SK-MEL-5 (cell line): ENCODE data around the gene KRTAP12-2. TPM values are rescaled to one million over a fixed set of nuclear protein-coding genes. Genes with fewer than 3 reads are reported as not detected.
"Not testable (repeated sequence)": the region's sequence is repeated elsewhere in the genome, so short reads cannot be mapped to it uniquely, and the experiment has no call there.

Source experiments
- DNase-seq: peaks from one replicate; pipeline ENCODE4 v3.0.0-alpha.2; 2016; ENCODE audit warnings: low read depth, low spot score
- in situ Hi-C: cut with HindIII; loops from 2 replicates; pipeline ENCODE4 v1.10.0; 2016; ENCODE audit warnings: low sequenced_read_pairs, high pct_unique_total_duplicates, low pct_unique_long_range_greater_than_20kb
- total RNA-seq: library from RNA; depleted of rRNA; stranded (reverse); fragments of >200 nt; shearing (Covaris generic); gene quantifications from 2 replicates; pipeline ENCODE4 v1.2.3, GENCODE V29; 2014

Gene KRTAP12-2
- total RNA-seq, 1 experiment from 2014 or later: not detected

- no peak for DNase-seq
- in situ Hi-C loops: no loop called here
These were observed 27.4 kb downstream of the KRTAP12-2 start for GRCh38 chr21:44639331-44639655.

- in situ Hi-C loops, DNase-seq: not testable (repeated sequence)
These were observed 28.0 kb downstream of the KRTAP12-2 start for GRCh38 chr21:44638506-44639330.

GRCh38 chr21:44637851-44638348 is 28.8 kb downstream of the KRTAP12-2 start:
- in situ Hi-C loops, DNase-seq: not testable (repeated sequence)

- in situ Hi-C loops: no loop called here
- DNase-seq: no peak
These were observed 29.5 kb downstream of the KRTAP12-2 start, which contains the start of gene KRTAP10-10 for GRCh38 chr21:44637018-44637850. TSS of gene KRTAP10-10 (plus strand) at chr21:44637356. CDS start at chr21:44637418, 62 bp downstream.

GRCh38 chr21:44636209-44637017 is 30.3 kb downstream of the KRTAP12-2 start:
- DNase-seq: no peak
- in situ Hi-C loops: no loop called here

GRCh38 chr21:44632067-44632466 is 34.7 kb downstream of the KRTAP12-2 start:
- DNase-seq: no peak
- in situ Hi-C loops: no loop called here

GRCh38 chr21:44630440-44630839 is 36.3 kb downstream of the KRTAP12-2 start:
- in situ Hi-C loops: no loop called here
- no peak for DNase-seq

GRCh38 chr21:44628707-44629391 is 37.9 kb downstream of the KRTAP12-2 start:
- no peak for DNase-seq
- in situ Hi-C loops: no loop called here

GRCh38 chr21:44627831-44628233 is 38.9 kb downstream of the KRTAP12-2 start:
- DNase-seq, in situ Hi-C loops: not testable (repeated sequence)

- DNase-seq, in situ Hi-C loops: not testable (repeated sequence)
These were observed 39.4 kb downstream of the KRTAP12-2 start for GRCh38 chr21:44627181-44627822.

- no peak for DNase-seq
- in situ Hi-C loops: no loop called here
These were observed 40.0 kb downstream of the KRTAP12-2 start, which contains the start of gene KRTAP10-9 for GRCh38 chr21:44626673-44627143. TSS of gene KRTAP10-9 (plus strand) at chr21:44627093. CDS start at chr21:44627172, 79 bp downstream.

GRCh38 chr21:44626262-44626661 is 40.5 kb downstream of the KRTAP12-2 start:
- in situ Hi-C loops: no loop called here
- no peak for DNase-seq

- DNase-seq: no peak
- in situ Hi-C loops: no loop called here
These were observed 41.0 kb downstream of the KRTAP12-2 start for GRCh38 chr21:44625756-44626155.

- in situ Hi-C loops: no loop called here
- DNase-seq: no peak
These were observed 43.2 kb downstream of the KRTAP12-2 start for GRCh38 chr21:44623575-44623974.

- no peak for DNase-seq
- in situ Hi-C loops: no loop called here
These were observed 46.8 kb downstream of the KRTAP12-2 start for GRCh38 chr21:44619886-44620285.

- DNase-seq: no peak
- in situ Hi-C loops: no loop called here
These were observed 47.8 kb downstream of the KRTAP12-2 start for GRCh38 chr21:44618909-44619308.
